ENCODE data around the gene DNAI1.

Gene DNAI1

GRCh38 chr9:34541540-34541939 lies 82.9 kb downstream of the DNAI1 start:
- Histone ChIP-seq H3K79me2 (ENCODE audit: insufficient read depth, low read length) (no peaks in the 10 kb centered on the region), H3F3A (ENCODE audit: insufficient read depth) (no peaks in the 10 kb centered on the region), H3K4me2 (ENCODE audit: low read depth, low read length, poor library complexity, severe bottlenecking) (no peak overlapping the region), H3K9me3 (ENCODE audit: insufficient read depth, low read length) (no peaks in the 10 kb centered on the region), H3K27ac (ENCODE audit: low read depth, low read length) (no peak overlapping the region), H4K20me1 (ENCODE audit: low read depth, low read length) (no peaks in the 10 kb centered on the region), H3K9me2 (replicated peaks; ENCODE audit: insufficient read depth, low read length) (no peaks in the 10 kb centered on the region), H3K9ac (ENCODE audit: low read length) (no peak overlapping the region), H3K4me3 (ENCODE audit: insufficient read depth, low read length, poor library complexity, severe bottlenecking) (no peak overlapping the region), H2AFZ (ENCODE audit: low read depth, low read length, severe bottlenecking) (no peak overlapping the region), H3K27me3 (ENCODE audit: low read length) (no peaks in the 10 kb centered on the region), H3K36me3 (ENCODE audit: low read length) (no peaks in the 10 kb centered on the region)
- TF ChIP-seq EZH2phosphoT487 (conservative IDR thresholded peaks at IDR 0.05; ENCODE audit: low read length) (no peak), CTCF (IDR thresholded peaks at IDR 0.05; ENCODE audit: insufficient read depth, low read length, poor library complexity, severe bottlenecking) (no peak)

GRCh38 chr9:34544035-34544434 lies 85.4 kb downstream of the DNAI1 start:
- no peaks in the 10 kb centered on the region for H3K36me3 ChIP-seq (ENCODE audit: low read length)
- no peaks in the 10 kb centered on the region for H3K27me3 ChIP-seq (ENCODE audit: low read length)
- TF ChIP-seq EZH2phosphoT487 (conservative IDR thresholded peaks at IDR 0.05; ENCODE audit: low read length) (no peak), CTCF (IDR thresholded peaks at IDR 0.05; ENCODE audit: insufficient read depth, low read length, poor library complexity, severe bottlenecking) (no peak)
- H3K79me2 ChIP-seq (ENCODE audit: insufficient read depth, low read length), result no peaks in the 10 kb centered on the region
- no peaks in the 10 kb centered on the region for H3F3A ChIP-seq (ENCODE audit: insufficient read depth)
- H3K4me3 ChIP-seq (ENCODE audit: insufficient read depth, low read length, poor library complexity, severe bottlenecking), result no peak overlapping the region
- H3K9ac ChIP-seq (ENCODE audit: low read length), result no peak overlapping the region
- no peak overlapping the region for H3K27ac ChIP-seq (ENCODE audit: low read depth, low read length)
- H2AFZ ChIP-seq (ENCODE audit: low read depth, low read length, severe bottlenecking), result no peak overlapping the region
- H4K20me1 ChIP-seq (ENCODE audit: low read depth, low read length), result no peaks in the 10 kb centered on the region
- H3K4me2 ChIP-seq (ENCODE audit: low read depth, low read length, poor library complexity, severe bottlenecking), result no peak overlapping the region
- no peaks in the 10 kb centered on the region for H3K9me2 ChIP-seq (replicated peaks; ENCODE audit: insufficient read depth, low read length)
- H3K9me3 ChIP-seq (ENCODE audit: insufficient read depth, low read length), result no peaks in the 10 kb centered on the region

GRCh38 chr9:34545497-34545896 lies 86.9 kb downstream of the DNAI1 start:
- H3K4me2 ChIP-seq (ENCODE audit: low read depth, low read length, poor library complexity, severe bottlenecking), result no peak overlapping the region
- H3K4me3 ChIP-seq (ENCODE audit: insufficient read depth, low read length, poor library complexity, severe bottlenecking), result no peak overlapping the region
- H3F3A ChIP-seq (ENCODE audit: insufficient read depth), result no peaks in the 10 kb centered on the region
- no peak overlapping the region for H3K27ac ChIP-seq (ENCODE audit: low read depth, low read length)
- no peak overlapping the region for H2AFZ ChIP-seq (ENCODE audit: low read depth, low read length, severe bottlenecking)
- no peak overlapping the region for H3K9ac ChIP-seq (ENCODE audit: low read length)
- H3K79me2 ChIP-seq (ENCODE audit: insufficient read depth, low read length), result no peaks in the 10 kb centered on the region
- H4K20me1 ChIP-seq (ENCODE audit: low read depth, low read length), result no peaks in the 10 kb centered on the region
- H3K27me3 ChIP-seq (ENCODE audit: low read length), result no peaks in the 10 kb centered on the region
- TF ChIP-seq EZH2phosphoT487 (conservative IDR thresholded peaks at IDR 0.05; ENCODE audit: low read length) (no peak), CTCF (IDR thresholded peaks at IDR 0.05; ENCODE audit: insufficient read depth, low read length, poor library complexity, severe bottlenecking) (no peak)
- no peaks in the 10 kb centered on the region for H3K9me2 ChIP-seq (replicated peaks; ENCODE audit: insufficient read depth, low read length)
- no peaks in the 10 kb centered on the region for H3K9me3 ChIP-seq (ENCODE audit: insufficient read depth, low read length)
- H3K36me3 ChIP-seq (ENCODE audit: low read length), result no peaks in the 10 kb centered on the region

Measured in SU-DHL-6 (cell line).